Kidney (tissue), 14 donors: Measurements from ENCODE around the gene MBTD1. TPM values are rescaled to one million over a fixed set of nuclear protein-coding genes. Genes with fewer than 3 reads are reported as not detected.

ENCODE experiments used
- DNase-seq, 5 donors: peaks; one replicate each; pipeline ENCODE4 v3.0.0-alpha.2; 2013 to 2020
- FAIRE-seq: peaks from 2 replicates; lab custom pipeline; 2012; peaks lifted over from hg19 to GRCh38; lab: Jason Lieb, UNC
- H3K27ac ChIP-seq, 2 donors: one replicate each; pipeline ENCODE4 v1.7.0; 2013; ENCODE audit warnings: low read depth in 2 of 2, low read length in 2 of 2, inconsistent platforms in 1 of 2
- H3K27me3 ChIP-seq: one replicate; pipeline ENCODE4 v1.7.1; 2013; ENCODE audit warnings: low read length, inconsistent platforms; ENCODE audit not compliant: control insufficient read depth, insufficient read depth
- H3K36me3 ChIP-seq, 3 donors: one replicate each; pipeline versions ENCODE4 v1.7.0 to v1.7.1; 2013; ENCODE audit warnings: low read length in 3 of 3, control low read depth in 1 of 3, inconsistent platforms in 1 of 3; ENCODE audit not compliant: insufficient read depth in 3 of 3, control insufficient read depth in 2 of 3
- H3K4me1 ChIP-seq, 3 donors: one replicate each; pipeline versions ENCODE4 v1.7.0 to v1.7.1; 2013; ENCODE audit warnings: low read length in 3 of 3, inconsistent platforms in 1 of 3, low read depth in 1 of 3; ENCODE audit not compliant: control insufficient read depth in 2 of 3, insufficient read depth in 2 of 3
- H3K4me3 ChIP-seq, 3 donors: one replicate each; pipeline versions ENCODE4 v1.7.0 to v1.8.1; 2013; ENCODE audit warnings: low read length in 3 of 3, control low read depth in 1 of 3, inconsistent platforms in 1 of 3
- H3K9ac ChIP-seq, 3 donors: one replicate each; pipeline versions ENCODE4 v1.7.0 to v1.7.1; 2013; ENCODE audit warnings: low read length in 3 of 3, control low read depth in 1 of 3, inconsistent platforms in 1 of 3
- H3K9me3 ChIP-seq, 3 donors: one replicate each; pipeline versions ENCODE4 v1.7.0 to v1.7.1; 2013; ENCODE audit warnings: low read length in 3 of 3, control low read depth in 1 of 3, inconsistent platforms in 1 of 3; ENCODE audit not compliant: control insufficient read depth in 2 of 3, insufficient read depth in 1 of 3
- intact Hi-C: fragments of 100-400 bp; cut with DNase I; formaldehyde crosslinking; loops from one replicate; pipeline ENCODE4 v1.11.1; 2022
- polyA plus RNA-seq: library from polyadenylated mRNA; stranded (reverse); fragments of 350-450 nt; fragmentation: Illumina TruSeq; extraction: RNeasy Lipid Tissue Mini Kit (QIAGEN cat#74804); gene quantifications from one replicate; pipeline ENCODE4 v1.2.3, GENCODE V29; 2014; ENCODE audit warnings: low read depth, low replicate concordance; ENCODE audit not compliant: insufficient read depth
- total RNA-seq: library from RNA; stranded (reverse); fragmentation: NEBNext Ultra II Directional; extraction: Animal tissue kit (Norgen Biotek cat#: 25700); gene quantifications from one replicate; pipeline ENCODE4 v1.2.1, GENCODE V29; 2021
- TF ChIP-seq, protein P1 (sequence below): IDR thresholded peaks from 3 replicates; pipeline ENCODE4 v1.5.1; 2012; ENCODE audit warnings: mild to moderate bottlenecking, moderate library complexity, borderline replicate concordance; ENCODE audit not compliant: insufficient read depth; ENCODE audit errors: extremely low read depth
- donor health status: control.
- donor health status: control.
- donor health status: control.
- donor health status: control.
- donor health status: control.
- donor health status: DM: yes; HTN: yes; CAD: no.
- donor health status: Normal renal cell carcinoma (clear cell type).

Gene MBTD1
- total and polyA plus RNA-seq, 2 donors from 2014 or later = 4.8 to 14.9 TPM

DNA sequence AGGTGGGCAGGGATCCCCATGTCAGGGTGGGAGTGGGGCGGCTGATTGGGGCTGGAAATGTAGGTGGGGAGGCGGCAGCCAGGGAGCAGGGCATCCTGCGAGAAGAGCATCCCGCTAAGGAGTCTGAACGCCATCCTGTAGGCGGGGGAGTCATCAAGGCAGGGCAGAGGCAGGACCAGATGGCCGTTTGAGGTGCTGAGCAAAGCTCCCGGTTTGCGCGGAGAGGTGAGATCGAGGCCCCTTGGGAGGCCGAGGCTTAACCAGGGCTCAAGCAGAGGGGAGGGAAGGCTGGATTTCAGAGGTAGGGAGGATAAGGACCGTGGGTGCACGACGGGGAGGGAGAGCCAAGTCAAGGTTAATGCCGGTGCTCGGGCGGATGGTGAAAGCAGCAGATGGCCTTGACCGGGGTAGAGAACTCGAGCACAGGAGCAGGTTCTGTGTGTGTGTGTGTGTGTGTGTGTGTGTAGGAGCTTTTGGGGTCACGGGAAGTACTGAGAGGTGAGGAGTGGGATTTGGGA, 94.1 kb downstream of the MBTD1 start:
- Histone ChIP-seq H3K4me1 (peaks cover 0 to 7% (median 0%) of the 10 kb centered on the region in 3 donors), H3K27me3 (no peaks in the 10 kb centered on the region), H3K9ac (peak overlapping the region; percentile 82 to 99 (median 90)), H3K9me3 (no peaks in the 10 kb centered on the region), H3K27ac (peak overlapping the region; percentile 89 to 97), H3K36me3 (peaks cover 0 to 12% (median 8%) of the 10 kb centered on the region in 3 donors), H3K4me3 (peak overlapping the region; percentile 85 to 98 (median 96))
- intact Hi-C loops = no loop called here
- DNase-seq = peak in 2 of 5 donors; percentile 51 to 78
- FAIRE-seq = no peak
- TF ChIP-seq, protein P1, sequence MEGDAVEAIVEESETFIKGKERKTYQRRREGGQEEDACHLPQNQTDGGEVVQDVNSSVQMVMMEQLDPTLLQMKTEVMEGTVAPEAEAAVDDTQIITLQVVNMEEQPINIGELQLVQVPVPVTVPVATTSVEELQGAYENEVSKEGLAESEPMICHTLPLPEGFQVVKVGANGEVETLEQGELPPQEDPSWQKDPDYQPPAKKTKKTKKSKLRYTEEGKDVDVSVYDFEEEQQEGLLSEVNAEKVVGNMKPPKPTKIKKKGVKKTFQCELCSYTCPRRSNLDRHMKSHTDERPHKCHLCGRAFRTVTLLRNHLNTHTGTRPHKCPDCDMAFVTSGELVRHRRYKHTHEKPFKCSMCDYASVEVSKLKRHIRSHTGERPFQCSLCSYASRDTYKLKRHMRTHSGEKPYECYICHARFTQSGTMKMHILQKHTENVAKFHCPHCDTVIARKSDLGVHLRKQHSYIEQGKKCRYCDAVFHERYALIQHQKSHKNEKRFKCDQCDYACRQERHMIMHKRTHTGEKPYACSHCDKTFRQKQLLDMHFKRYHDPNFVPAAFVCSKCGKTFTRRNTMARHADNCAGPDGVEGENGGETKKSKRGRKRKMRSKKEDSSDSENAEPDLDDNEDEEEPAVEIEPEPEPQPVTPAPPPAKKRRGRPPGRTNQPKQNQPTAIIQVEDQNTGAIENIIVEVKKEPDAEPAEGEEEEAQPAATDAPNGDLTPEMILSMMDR = no peak

DNA sequence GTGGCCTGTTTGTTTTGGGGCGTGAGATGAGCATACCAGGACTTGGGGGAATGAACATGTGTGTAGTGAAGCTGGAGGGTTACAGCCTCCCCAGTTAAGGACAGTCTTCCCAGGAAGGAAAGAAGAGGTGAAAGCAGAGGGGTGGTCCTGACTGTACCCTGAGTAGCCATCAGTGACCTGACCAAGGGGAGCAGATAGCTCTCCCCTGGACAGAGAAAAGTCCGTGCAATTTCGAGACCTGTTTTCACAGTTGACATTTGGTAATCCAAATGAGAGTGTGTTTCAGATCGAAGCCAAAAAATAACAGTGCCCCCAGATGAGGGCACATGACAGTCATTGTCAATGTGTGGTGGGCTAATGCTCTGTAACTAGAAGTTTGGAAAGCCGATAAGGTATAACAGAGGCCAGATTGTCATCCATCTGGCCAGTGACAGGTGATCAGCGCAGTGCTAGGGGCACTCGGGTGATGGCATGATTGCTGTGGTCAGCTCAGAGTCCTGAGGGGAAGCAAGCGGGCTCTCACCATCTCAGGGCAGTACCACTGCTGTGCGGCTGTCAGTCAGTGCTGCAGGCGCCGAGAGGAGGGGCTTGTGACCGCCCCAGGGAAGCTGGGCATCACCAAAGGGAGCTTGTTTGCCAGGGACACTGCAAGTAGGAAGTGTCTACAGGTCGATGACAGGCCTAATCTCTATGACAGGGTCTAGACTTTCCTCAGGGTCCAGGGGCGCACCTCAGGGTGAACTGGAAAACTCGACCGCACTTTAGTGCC, 94.8 kb downstream of the MBTD1 start:
- peak overlapping the region in 1 of 3 donors; percentile 99 for H3K9ac ChIP-seq
- no peaks in the 10 kb centered on the region for H3K9me3 ChIP-seq
- H3K27ac ChIP-seq = peak overlapping the region; percentile 89 to 97
- H3K4me3 ChIP-seq = peak overlapping the region in 2 of 3 donors; percentile 96 to 98
- FAIRE-seq = no peak
- DNase-seq = peak in 2 of 5 donors; percentile 11 to 62
- peaks cover 0 to 13% (median 8%) of the 10 kb centered on the region in 3 donors for H3K36me3 ChIP-seq
- H3K27me3 ChIP-seq = no peaks in the 10 kb centered on the region
- peaks cover 0 to 7% (median 0%) of the 10 kb centered on the region in 3 donors for H3K4me1 ChIP-seq
- intact Hi-C loops = no loop called here
- TF ChIP-seq, protein P1 = no peak

DNA sequence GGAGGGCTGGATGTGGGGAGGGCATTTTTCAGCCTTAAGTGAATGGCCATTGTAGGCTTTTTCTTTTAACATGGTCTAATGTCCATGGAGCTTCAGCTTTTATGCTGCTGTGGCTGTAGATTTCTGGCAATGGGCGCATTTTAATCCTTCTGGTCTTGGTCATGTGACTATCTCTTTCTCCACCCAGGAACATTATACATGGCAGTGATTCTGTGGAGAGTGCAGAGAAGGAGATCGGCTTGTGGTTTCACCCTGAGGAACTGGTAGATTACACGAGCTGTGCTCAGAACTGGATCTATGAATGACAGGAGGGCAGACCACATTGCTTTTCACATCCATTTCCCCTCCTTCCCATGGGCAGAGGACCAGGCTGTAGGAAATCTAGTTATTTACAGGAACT, 98.3 kb downstream of the MBTD1 start:
- no peaks in the 10 kb centered on the region for H3K27me3 ChIP-seq
- H3K36me3 ChIP-seq = peaks cover 4 to 16% (median 7%) of the 10 kb centered on the region in 3 donors
- no peaks in the 10 kb centered on the region for H3K9me3 ChIP-seq
- DNase-seq (no peak), FAIRE-seq (no peak)
- no peak overlapping the region for H3K9ac ChIP-seq
- intact Hi-C loops = no loop called here
- H3K4me3 ChIP-seq = no peak overlapping the region
- H3K27ac ChIP-seq = no peak overlapping the region
- H3K4me1 ChIP-seq = peaks cover 0 to 7% (median 0%) of the 10 kb centered on the region in 3 donors
- TF ChIP-seq, protein P1 = no peak
